IMR-90 (cell line): ENCODE measurements around the gene CHRNA1. TPM values are rescaled to one million over a fixed set of nuclear protein-coding genes. Genes with fewer than 3 reads are reported as not detected.

Source experiments
- ATAC-seq: fragments of 200-7000 bp; cut with Tn5 transposase; 2 replicates; pipeline ENCODE4 v1.9.1; 2020; ENCODE audit warnings: low read depth, mild to moderate bottlenecking, moderate library complexity
- BruUV-seq: library from RNA; stranded (reverse); fragments of 400-500 nt; replicated peaks from 2 replicates; lab custom pipeline; 2021; lab: Mats Ljungman, UMichigan
- CTCF ChIA-PET: fragments of 300-600 bp; formaldehyde crosslinking; extraction: SDS; loops from one replicate; lab custom pipeline; 2021; ENCODE audit warnings: antibody characterized with exemption; lab: Yijun Ruan, JAX
- POLR2A ChIA-PET: fragments of 300-600 bp; sonication (Branson Sonifier 250); formaldehyde crosslinking; loops from one replicate; lab custom pipeline; 2022; ENCODE audit warnings: antibody characterized with exemption; ENCODE audit not compliant: unreplicated experiment; lab: Charles Lee
- DNase-seq: peaks from one replicate; pipeline ENCODE4 v3.0.0; 2013
- H2AFZ ChIP-seq: replicated peaks from 2 replicates; pipeline ENCODE3; 2013; ENCODE audit warnings: low read length, mild to moderate bottlenecking; ENCODE audit not compliant: poor library complexity
- H2AK5ac ChIP-seq: 2 replicates; pipeline ENCODE4 v1.6.1; 2013; ENCODE audit warnings: low read depth, low read length, inconsistent platforms
- H2AK9ac ChIP-seq: replicated peaks from 2 replicates; pipeline ENCODE3; 2013; ENCODE audit warnings: mild to moderate bottlenecking, low read depth, low read length, moderate library complexity; ENCODE audit not compliant: poor library complexity
- H2BK120ac ChIP-seq: 2 replicates; pipeline ENCODE4 v1.6.1; 2013; ENCODE audit warnings: low read depth, low read length, inconsistent platforms
- H2BK15ac ChIP-seq: 3 replicates; pipeline ENCODE4 v1.6.1; 2013; ENCODE audit warnings: low read depth, low read length, inconsistent platforms
- H2BK20ac ChIP-seq: 2 replicates; pipeline ENCODE4 v1.6.1; 2013; ENCODE audit warnings: low read depth, mild to moderate bottlenecking, inconsistent platforms, low read length, moderate library complexity
- H2BK5ac ChIP-seq: 2 replicates; pipeline ENCODE4 v1.6.1; 2013; ENCODE audit warnings: mild to moderate bottlenecking, low read depth, low read length, inconsistent platforms; ENCODE audit not compliant: poor library complexity, severe bottlenecking
- H3K14ac ChIP-seq: replicated peaks from 2 replicates; pipeline ENCODE4 v1.6.1; 2013; ENCODE audit warnings: low read depth, low read length, inconsistent platforms
- H3K18ac ChIP-seq: 2 replicates; pipeline ENCODE4 v1.6.1; 2013; ENCODE audit warnings: low read depth, low read length, control low read depth
- H3K23ac ChIP-seq: 2 replicates; pipeline ENCODE4 v1.6.1; 2013; ENCODE audit warnings: low read depth, low read length, inconsistent platforms
- H3K27ac ChIP-seq: 2 replicates; pipeline ENCODE4 v1.5.1; 2013; ENCODE audit warnings: mild to moderate bottlenecking, control low read depth, low read length; ENCODE audit not compliant: insufficient read depth
- H3K27me3 ChIP-seq: 2 replicates; pipeline ENCODE4 v1.6.1; 2013; ENCODE audit warnings: low read length; ENCODE audit not compliant: control insufficient read depth, insufficient read depth
- H3K36me3 ChIP-seq: 2 replicates; pipeline ENCODE4 v1.6.1; 2013; ENCODE audit warnings: low read length, mixed read lengths; ENCODE audit not compliant: control insufficient read depth, insufficient read depth
- H3K4ac ChIP-seq: 2 replicates; pipeline ENCODE4 v1.6.1; 2013; ENCODE audit warnings: low read depth, low read length, inconsistent platforms
- H3K4me1 ChIP-seq: 2 replicates; pipeline ENCODE4 v1.6.1; 2013; ENCODE audit warnings: low read length, mixed read lengths; ENCODE audit not compliant: control insufficient read depth, insufficient read depth
- H3K4me2 ChIP-seq: 2 replicates; pipeline ENCODE4 v1.6.1; 2013; ENCODE audit warnings: low read depth, mild to moderate bottlenecking, control low read depth, low read length, moderate library complexity
- H3K4me3 ChIP-seq: 2 replicates; pipeline ENCODE4 v1.5.1; 2013; ENCODE audit warnings: low read depth, mild to moderate bottlenecking, control low read depth, low read length, moderate library complexity; ENCODE audit not compliant: insufficient read depth
- H3K56ac ChIP-seq: 2 replicates; pipeline ENCODE4 v1.6.1; 2013; ENCODE audit warnings: low read length, inconsistent platforms; ENCODE audit not compliant: insufficient read depth; ENCODE audit errors: extremely low read depth
- H3K79me1 ChIP-seq, 2 experiments: 2 replicates each; pipeline ENCODE4 v1.6.1; 2013; ENCODE audit warnings: low read length in 2 of 2, inconsistent platforms in 1 of 2, low read depth in 1 of 2
- H3K9ac ChIP-seq: 2 replicates; pipeline ENCODE4 v1.6.1; 2013; ENCODE audit warnings: low read depth, low read length, control low read depth
- H3K9me1 ChIP-seq: 2 replicates; pipeline ENCODE4 v1.6.1; 2013; ENCODE audit warnings: low read length, inconsistent platforms; ENCODE audit not compliant: insufficient read depth
- H3K9me3 ChIP-seq: 2 replicates; pipeline ENCODE4 v1.6.1; 2013; ENCODE audit warnings: low read length; ENCODE audit not compliant: control insufficient read depth, insufficient read depth
- H4K20me1 ChIP-seq: 2 replicates; pipeline ENCODE4 v1.6.1; 2013; ENCODE audit warnings: low read length, inconsistent platforms; ENCODE audit not compliant: insufficient read depth
- H4K5ac ChIP-seq: 2 replicates; pipeline ENCODE4 v1.6.1; 2013; ENCODE audit warnings: mild to moderate bottlenecking, low read depth, low read length, control low read depth
- H4K8ac ChIP-seq, 2 experiments: 2 replicates each; pipeline ENCODE4 v1.6.1; 2013; ENCODE audit warnings: low read depth in 2 of 2, low read length in 2 of 2, control low read depth in 1 of 2, inconsistent platforms in 1 of 2
- H4K91ac ChIP-seq: 2 replicates; pipeline ENCODE4 v1.6.1; 2013; ENCODE audit warnings: low read depth, low read length, inconsistent platforms; ENCODE audit not compliant: insufficient read depth
- CEBPB ChIP-seq: IDR thresholded peaks from 2 replicates; pipeline ENCODE4 v1.6.1; 2012; ENCODE audit warnings: low read depth, low read length, improper control_type of control experiment
- RAD21 ChIP-seq: IDR thresholded peaks from 2 replicates; pipeline ENCODE4 v1.6.1; 2012; ENCODE audit warnings: low read length, improper control_type of control experiment
- SMC3 ChIP-seq: fragments of 150-350 bp; IDR thresholded peaks from 2 replicates; pipeline ENCODE4 v1.6.1; 2016; ENCODE audit warnings: low read depth, mild to moderate bottlenecking, antibody characterized with exemption, low read length, moderate library complexity
- WGBS, 2 experiments: methylation state at CpG; one replicate each; pipeline versions ENCODE4 v1.1.5 to v1.1.7; 2013; ENCODE audit warnings: missing lambda C conversion rate in 2 of 2; ENCODE audit not compliant: insufficient read length in 1 of 2; ENCODE audit errors: extremely low coverage in 2 of 2; 5-methylcytosine and 5-hydroxymethylcytosine counted together
- dilution Hi-C: fragments of 300-500 bp; cut with HindIII; formaldehyde crosslinking; loops from one replicate; pipeline ENCODE4 v1.14.3; 2018; ENCODE audit warnings: low sequenced_read_pairs; ENCODE audit not compliant: unreplicated experiment
- in situ Hi-C: fragments of 300-500 bp; cut with MboI; formaldehyde crosslinking; loops from 3 replicates; pipeline ENCODE4 v1.14.3; 2019; ENCODE audit warnings: low sequenced_read_pairs, inconsistent platforms, mixed read lengths
- intact Hi-C: fragments of 100-400 bp; cut with micrococcal nuclease; formaldehyde crosslinking; loops from 2 replicates; pipeline ENCODE4 v1.10.0; 2022
- polyA plus RNA-seq, 3 experiments: library from polyadenylated mRNA; depleted of rRNA; stranded (reverse); fragments of >200 nt; gene quantifications; 2 replicates each; pipeline ENCODE4 v1.2.3, GENCODE V29; 2012; ENCODE audit warnings: low replicate concordance in 1 of 3
- total RNA-seq: library from RNA; depleted of rRNA; stranded (reverse); fragments of >200 nt; gene quantifications from 2 replicates; pipeline ENCODE4 v1.2.3, GENCODE V29; 2012
- TF ChIP-seq, protein P1 (sequence below): fragments of 150-350 bp; IDR thresholded peaks from 2 replicates; pipeline ENCODE4 v1.6.1; 2017; ENCODE audit warnings: mild to moderate bottlenecking, antibody characterized with exemption, low read length, low read depth
- TF ChIP-seq, protein P2 (sequence below): conservative IDR thresholded peaks from 2 replicates; pipeline ENCODE4 v1.5.1; 2012; ENCODE audit warnings: mild to moderate bottlenecking, low read depth, low read length, improper control_type of control experiment

CHRNA1 gene
- total and polyA plus RNA-seq, 2 of the 4 experiments (the other 2 are of a cell fraction), result 0.75 to 0.90 TPM

DNA sequence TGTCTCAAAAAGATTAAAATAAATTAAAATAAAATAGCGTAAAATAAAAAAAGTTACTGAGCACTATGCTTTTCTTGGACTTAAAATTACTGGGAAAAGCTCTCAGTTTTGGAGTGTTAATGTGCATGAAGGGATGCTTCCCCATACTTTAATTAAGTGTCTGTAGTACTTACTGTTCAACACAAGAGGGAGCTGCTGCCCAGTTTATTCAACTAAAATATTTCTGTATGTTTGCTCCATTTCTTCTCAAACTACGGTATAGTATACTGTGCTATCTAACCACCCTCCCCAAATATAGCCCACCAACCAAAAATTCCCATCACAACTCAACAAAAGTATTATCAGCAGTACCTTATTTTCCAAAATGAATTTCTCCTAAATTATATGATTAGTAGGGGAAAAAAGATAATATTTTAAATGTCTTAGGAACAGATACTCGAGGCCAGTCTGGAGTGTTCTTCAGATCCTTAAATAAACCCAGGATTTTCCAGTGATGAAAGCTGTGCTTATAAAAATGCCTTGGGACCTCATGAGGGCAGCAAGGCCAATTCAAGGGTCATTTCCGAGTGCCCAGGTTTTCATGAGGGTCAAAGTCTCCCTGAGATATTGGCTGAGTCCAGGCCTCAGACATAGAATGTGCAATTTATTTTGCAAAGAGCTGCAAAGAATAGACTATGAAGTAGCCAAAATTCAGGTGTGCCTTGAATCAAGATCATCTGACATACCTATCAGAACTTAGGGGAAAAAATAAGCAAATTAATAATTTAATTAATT is 64.1 kb downstream of the CHRNA1 start:
- Histone ChIP-seq H3K27ac (no peak overlapping the region), H3K18ac (no peak overlapping the region), H3K36me3 (no peaks in the 10 kb centered on the region), H2BK15ac (no peak overlapping the region), H3K4me1 (no peaks in the 10 kb centered on the region), H4K8ac (no peak overlapping the region), H4K5ac (no peak overlapping the region), H2BK20ac (no peak overlapping the region), H3K56ac (no peak overlapping the region), H3K9me3 (no peaks in the 10 kb centered on the region), H2AK5ac (no peak overlapping the region), H3K9ac (no peak overlapping the region), H2BK5ac (no peak overlapping the region), H4K20me1 (no peaks in the 10 kb centered on the region), H2AK9ac (no peak overlapping the region), H3K79me1 (no peaks in the 10 kb centered on the region), H4K91ac (no peak overlapping the region), H3K4me3 (no peak overlapping the region), H3K4ac (no peak overlapping the region), H3K14ac (no peak overlapping the region), H3K23ac (no peak overlapping the region), H3K27me3 (peaks cover 20% of the 10 kb centered on the region), H2AFZ (no peak overlapping the region), H3K4me2 (no peak overlapping the region), H2BK120ac (no peak overlapping the region), H3K9me1 (no peaks in the 10 kb centered on the region; the same call in 1 of the 2 replicates)
- ATAC-seq, result peak; percentile 86
- no TSS peak for BruUV-seq
- 56% methylated on average over 2 of the region's 4 CpGs; no CpG with 5 or more reads in 1 of the 2 experiments for WGBS, 2 experiments
- DNase-seq, result peak; percentile 65
- peak; percentile 61 for TF ChIP-seq SMC3
- no peak for TF ChIP-seq CEBPB
- peak; percentile 79 for TF ChIP-seq RAD21
- TF ChIP-seq, protein P1, sequence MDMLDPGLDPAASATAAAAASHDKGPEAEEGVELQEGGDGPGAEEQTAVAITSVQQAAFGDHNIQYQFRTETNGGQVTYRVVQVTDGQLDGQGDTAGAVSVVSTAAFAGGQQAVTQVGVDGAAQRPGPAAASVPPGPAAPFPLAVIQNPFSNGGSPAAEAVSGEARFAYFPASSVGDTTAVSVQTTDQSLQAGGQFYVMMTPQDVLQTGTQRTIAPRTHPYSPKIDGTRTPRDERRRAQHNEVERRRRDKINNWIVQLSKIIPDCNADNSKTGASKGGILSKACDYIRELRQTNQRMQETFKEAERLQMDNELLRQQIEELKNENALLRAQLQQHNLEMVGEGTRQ, result no peak
- TF ChIP-seq, protein P2, sequence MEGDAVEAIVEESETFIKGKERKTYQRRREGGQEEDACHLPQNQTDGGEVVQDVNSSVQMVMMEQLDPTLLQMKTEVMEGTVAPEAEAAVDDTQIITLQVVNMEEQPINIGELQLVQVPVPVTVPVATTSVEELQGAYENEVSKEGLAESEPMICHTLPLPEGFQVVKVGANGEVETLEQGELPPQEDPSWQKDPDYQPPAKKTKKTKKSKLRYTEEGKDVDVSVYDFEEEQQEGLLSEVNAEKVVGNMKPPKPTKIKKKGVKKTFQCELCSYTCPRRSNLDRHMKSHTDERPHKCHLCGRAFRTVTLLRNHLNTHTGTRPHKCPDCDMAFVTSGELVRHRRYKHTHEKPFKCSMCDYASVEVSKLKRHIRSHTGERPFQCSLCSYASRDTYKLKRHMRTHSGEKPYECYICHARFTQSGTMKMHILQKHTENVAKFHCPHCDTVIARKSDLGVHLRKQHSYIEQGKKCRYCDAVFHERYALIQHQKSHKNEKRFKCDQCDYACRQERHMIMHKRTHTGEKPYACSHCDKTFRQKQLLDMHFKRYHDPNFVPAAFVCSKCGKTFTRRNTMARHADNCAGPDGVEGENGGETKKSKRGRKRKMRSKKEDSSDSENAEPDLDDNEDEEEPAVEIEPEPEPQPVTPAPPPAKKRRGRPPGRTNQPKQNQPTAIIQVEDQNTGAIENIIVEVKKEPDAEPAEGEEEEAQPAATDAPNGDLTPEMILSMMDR, result peak; percentile 77
- intact Hi-C loops, result loop anchor here (1.0 to 10.0 kb wide), 11 partner anchors 47 to 1395 kb away; partner anchors contain the start of genes CHN1, HOXD12 and HOXD13
- dilution Hi-C loops, result no loop called here
- in situ Hi-C loops, result loop anchor here (10.0 kb wide), 2 partner anchors 235 to 585 kb away; no protein-coding TSS in a partner anchor
- POLR2A ChIA-PET, result no interaction called here
- CTCF ChIA-PET, result interaction anchor here (0.6 to 2.5 kb wide), 11 partner anchors 9 to 467 kb away, joined by 3 to 12 read pairs (median 6); partner anchors contain the start of gene CHRNA1
